HepG2 (cell line): Measurements from ENCODE around the gene FAM181A. TPM values are rescaled to one million over a fixed set of nuclear protein-coding genes. Genes with fewer than 3 reads are reported as not detected.

Source experiments
- ATAC-seq: fragments of 200-7000 bp; cut with Tn5 transposase; 3 replicates; pipeline ENCODE4 v1.9.1; 2020; ENCODE audit warnings: mild to moderate bottlenecking, moderate library complexity
- BruUV-seq: library from RNA; stranded (reverse); fragments of 400-500 nt; replicated peaks from 2 replicates; lab custom pipeline; 2021; lab: Mats Ljungman, UMichigan
- CTCF ChIA-PET: fragments of 300-600 bp; formaldehyde crosslinking; extraction: SDS; loops from one replicate; lab custom pipeline; 2021; ENCODE audit warnings: low total read pairs, inconsistent platforms, low intra/inter-chr PET ratio; lab: Yijun Ruan, JAX
- POLR2A ChIA-PET: fragments of 350-600 bp; sonication (Branson Sonifier 250); formaldehyde crosslinking; loops from one replicate; lab custom pipeline; 2020; ENCODE audit warnings: antibody characterized with exemption, inconsistent platforms; lab: Yijun Ruan, JAX
- DNase-seq: peaks from one replicate; pipeline ENCODE4 v3.0.0-alpha.2; 2015; ENCODE audit warnings: low spot score
- FAIRE-seq: peaks from 3 replicates; lab custom pipeline; 2011; peaks lifted over from hg19 to GRCh38; lab: Jason Lieb, UNC
- H2AFZ ChIP-seq: one replicate; pipeline ENCODE4 v1.6.1; 2011; ENCODE audit warnings: low read length, inconsistent platforms
- H3K27ac ChIP-seq: fragments of 300-600 bp; 3 replicates; pipeline ENCODE4 v1.8.0; 2011; ENCODE audit warnings: mixed run types, mild to moderate bottlenecking, mixed read lengths, low read length, inconsistent platforms; ENCODE audit not compliant: insufficient read depth; ENCODE audit errors: extremely low read length
- H3K27me3 ChIP-seq, 2 experiments: fragments of 200-600 bp in 1 of 2; 2 replicates in 1 of 2; 3 replicates in 1 of 2; pipeline versions ENCODE4 v1.6.0 to v1.8.0; 2011; ENCODE audit warnings: low read length in 2 of 2, mild to moderate bottlenecking in 2 of 2, moderate library complexity in 2 of 2, inconsistent platforms in 1 of 2; ENCODE audit not compliant: insufficient read depth in 2 of 2, control insufficient read depth in 1 of 2
- H3K36me3 ChIP-seq, 2 experiments: fragments of 200-600 bp in 1 of 2; replicated peaks in 1 of 2; 2 replicates in 1 of 2; 3 replicates in 1 of 2; pipeline versions ENCODE4 v1.5.1 to v1.8.0; 2011; ENCODE audit warnings: low read length in 2 of 2, inconsistent platforms in 1 of 2; ENCODE audit not compliant: insufficient read depth in 2 of 2, control insufficient read depth in 1 of 2
- H3K4me1 ChIP-seq: 2 replicates; pipeline ENCODE4 v1.5.1; 2012; ENCODE audit warnings: low read length, inconsistent platforms; ENCODE audit not compliant: insufficient read depth
- H3K4me2 ChIP-seq: 2 replicates; pipeline ENCODE4 v1.6.0; 2011; ENCODE audit warnings: low read depth, low read length, inconsistent platforms
- H3K4me3 ChIP-seq, 3 experiments: fragments of 200-600 bp in 1 of 3; sonication (generic), shearing (Covaris generic) in 1 of 3; replicated peaks in 1 of 3; 2 replicates each; pipeline ENCODE4 v1.5.1; 2011 to 2016; ENCODE audit warnings: low read length in 3 of 3, inconsistent platforms in 2 of 3, low read depth in 2 of 3, mild to moderate bottlenecking in 2 of 3, control low read depth in 1 of 3, mixed read lengths in 1 of 3; ENCODE audit not compliant: insufficient read depth in 1 of 3
- H3K79me2 ChIP-seq: one replicate; pipeline ENCODE4 v1.6.1; 2011; ENCODE audit warnings: low read length, inconsistent platforms; ENCODE audit not compliant: insufficient read depth
- H3K9ac ChIP-seq: 2 replicates; pipeline ENCODE4 v1.6.0; 2011; ENCODE audit warnings: mild to moderate bottlenecking, low read depth, low read length, inconsistent platforms; ENCODE audit not compliant: insufficient read depth
- H3K9me3 ChIP-seq: 2 replicates; pipeline ENCODE4 v1.5.1; 2012; ENCODE audit warnings: mild to moderate bottlenecking, low read length
- H4K20me1 ChIP-seq: 2 replicates; pipeline ENCODE4 v1.6.0; 2011; ENCODE audit warnings: inconsistent platforms, mild to moderate bottlenecking, low read length, moderate library complexity; ENCODE audit not compliant: insufficient read depth
- AHDC1 ChIP-seq: sonication (generic); formaldehyde crosslinking; IDR thresholded peaks from 2 replicates; pipeline ENCODE4 v1.5.1; 2020; ENCODE audit warnings: mild to moderate bottlenecking, missing genetic modification reagents, borderline replicate concordance
- BCLAF1 ChIP-seq: fragments of 450-650 bp; IDR thresholded peaks from 2 replicates; pipeline ENCODE4 v1.6.1; 2017; ENCODE audit warnings: mild to moderate bottlenecking
- BHLHE40 ChIP-seq: IDR thresholded peaks from 2 replicates; pipeline ENCODE4 v1.6.1; 2011; ENCODE audit warnings: low read length, improper control_type of control experiment
- HDAC1 ChIP-seq: sonication (generic); formaldehyde crosslinking; IDR thresholded peaks from 2 replicates; pipeline ENCODE4 v1.5.1; 2020; ENCODE audit warnings: mild to moderate bottlenecking, missing genetic modification reagents
- HNRNPL ChIP-seq: fragments of 200-400 bp; formaldehyde crosslinking; IDR thresholded peaks from 2 replicates; pipeline ENCODE4 v1.6.1; 2017; ENCODE audit warnings: mild to moderate bottlenecking, low read depth, low read length
- MAFK ChIP-seq, 2 experiments: IDR thresholded peaks in 1 of 2; conservative IDR thresholded peaks in 1 of 2; 2 replicates each; pipeline ENCODE4 v1.6.1; 2011; ENCODE audit warnings: improper control_type of control experiment in 2 of 2, low read length in 2 of 2
- TFAP4 ChIP-seq: sonication (generic); IDR thresholded peaks from 2 replicates; pipeline ENCODE4 v1.6.1; 2016; ENCODE audit warnings: low read depth, borderline replicate concordance
- ZBTB43 ChIP-seq: sonication (generic); formaldehyde crosslinking; conservative IDR thresholded peaks from 2 replicates; pipeline ENCODE4 v1.4.0; 2020; ENCODE audit warnings: missing genetic modification reagents
- ZNF121 ChIP-seq: sonication (generic); formaldehyde crosslinking; IDR thresholded peaks from 2 replicates; pipeline ENCODE4 v1.5.0; 2020; ENCODE audit warnings: mild to moderate bottlenecking, missing genetic modification reagents
- ZNF30 ChIP-seq: sonication (generic); formaldehyde crosslinking; IDR thresholded peaks from 2 replicates; pipeline ENCODE4 v1.5.0; 2020; ENCODE audit warnings: mild to moderate bottlenecking, missing genetic modification reagents
- ZNF382 ChIP-seq: sonication (generic); formaldehyde crosslinking; IDR thresholded peaks from 2 replicates; pipeline ENCODE4 v1.5.0; 2020; ENCODE audit warnings: missing genetic modification reagents, mild to moderate bottlenecking, borderline replicate concordance
- ZNF629 ChIP-seq: sonication (generic); formaldehyde crosslinking; conservative IDR thresholded peaks from 2 replicates; pipeline ENCODE4 v1.5.0; 2020; ENCODE audit warnings: missing genetic modification reagents
- ZNF776 ChIP-seq: sonication (generic); formaldehyde crosslinking; IDR thresholded peaks from 2 replicates; pipeline ENCODE4 v1.4.0; 2020; ENCODE audit warnings: mild to moderate bottlenecking, missing genetic modification reagents
- WGBS: methylation state at CpG from one replicate; pipeline ENCODE4 v1.1.6; 2017; ENCODE audit warnings: low lambda C conversion rate; 5-methylcytosine and 5-hydroxymethylcytosine counted together
- in situ Hi-C: cut with HindIII; loops from 2 replicates; pipeline ENCODE4 v1.10.0; 2017; ENCODE audit warnings: low pct_unique_long_range_greater_than_20kb; ENCODE audit not compliant: extremely low pct_ligation_motif_present
- intact Hi-C: fragments of 100-400 bp; cut with micrococcal nuclease; formaldehyde crosslinking; loops from one replicate; pipeline ENCODE4 v1.10.0; 2022; ENCODE audit not compliant: unreplicated experiment
- polyA plus RNA-seq, 8 experiments: library from polyadenylated mRNA; depleted of rRNA in 3 of 8; stranded (reverse) in 7 of 8; unstranded in 1 of 8; fragments of >200 nt; fragmentation: Illumina TruSeq in 4 of 8; extraction: Trizol in 4 of 8; gene quantifications; 2 replicates each; pipeline versions ENCODE4 v1.2.1 to v1.2.3, GENCODE V29; 2011 to 2016; ENCODE audit warnings: low read depth in 4 of 8, missing spikeins in 1 of 8, mixed read lengths in 1 of 8; ENCODE audit not compliant: insufficient read depth in 1 of 8
- total RNA-seq, 5 experiments: library from RNA; depleted of rRNA; stranded (reverse); fragments of >200 nt; fragmentation: Illumina TruSeq; extraction: Trizol; gene quantifications; 2 replicates each; pipeline ENCODE4 v1.2.3, GENCODE V29; 2016; ENCODE audit warnings: low read depth in 1 of 5

The FAM181A gene
- total and polyA plus RNA-seq, 2 of the 13 experiments (the other 11 are each of a cell fraction or from before 2014, with no cell fraction given), result 1.1 to 1.5 TPM

- FAIRE-seq (no peak), ATAC-seq (no peak), DNase-seq (no peak)
- intact Hi-C loops (no loop called here), in situ Hi-C loops (loop anchor here (5.0 kb wide), 1 partner anchor 35 kb away; no protein-coding TSS in a partner anchor)
- 84% methylated on average over 5 of the region's 13 CpGs for WGBS
- Histone ChIP-seq H3K27ac (no peak overlapping the region), H4K20me1 (no peaks in the 10 kb centered on the region), H3K4me3 (no peak overlapping the region), H3K4me1 (peaks cover 15% of the 10 kb centered on the region), H2AFZ (peak overlapping the region; percentile 2), H3K36me3 (no peaks in the 10 kb centered on the region), H3K27me3 (no peaks in the 10 kb centered on the region; a peak in 1 of 5 replicates), H3K79me2 (no peaks in the 10 kb centered on the region), H3K4me2 (no peak overlapping the region), H3K9me3 (no peaks in the 10 kb centered on the region), H3K9ac (no peak overlapping the region)
- CTCF ChIA-PET, result interaction anchor here (1.3 to 3.2 kb wide), 2 partner anchors 33 to 199 kb away, joined by 4 to 51 read pairs; no protein-coding TSS in a partner anchor
- BruUV-seq, result no TSS peak
- POLR2A ChIA-PET, result no interaction called here
- TF ChIP-seq MAFK (conservative IDR thresholded peaks at IDR 0.05 in 1 of 2, IDR thresholded peaks at IDR 0.05 in 1 of 2; ENCODE audit: low read length in 2 of 2) (no peak), ZNF629 (CRISPR knock-in tag) (no peak), HDAC1 (CRISPR knock-in tag) (no peak), ZNF382 (CRISPR knock-in tag) (no peak), ZNF121 (CRISPR knock-in tag) (no peak), BCLAF1 (no peak), TFAP4 (no peak), HNRNPL (no peak), AHDC1 (no peak), BHLHE40 (no peak), ZNF30 (no peak), ZNF776 (no peak), ZBTB43 (CRISPR knock-in tag) (no peak)
These were observed 10.4 kb downstream of the FAM181A start for GRCh38 chr14:93937519-93937918.
